Activated CD4-positive, CD25-positive, alpha-beta regulatory T cell treated with anti-CD3 and anti-CD28 coated beads, Interleukin-2, amount 50 U/mL, for 16 hours (primary cell): ENCODE measurements around the gene WDR70.

Experiments
- DNase-seq: peaks from one replicate; pipeline ENCODE4 v3.0.0-alpha.2; 2020; ENCODE audit warnings: low read depth, low spot score

Gene WDR70

GRCh38 chr5:37801521-37801920, 422.4 kb downstream of the WDR70 start:
- DNase-seq = no peak
